Dedifferentiated amniotic fluid mesenchymal stem cell (primary cell): ENCODE measurements around the gene TPI1.

Experiments
- DNase-seq: peaks from one replicate; pipeline ENCODE4 v3.0.0-alpha.2; 2016; ENCODE audit errors: extremely low spot score

The TPI1 gene

DNA sequence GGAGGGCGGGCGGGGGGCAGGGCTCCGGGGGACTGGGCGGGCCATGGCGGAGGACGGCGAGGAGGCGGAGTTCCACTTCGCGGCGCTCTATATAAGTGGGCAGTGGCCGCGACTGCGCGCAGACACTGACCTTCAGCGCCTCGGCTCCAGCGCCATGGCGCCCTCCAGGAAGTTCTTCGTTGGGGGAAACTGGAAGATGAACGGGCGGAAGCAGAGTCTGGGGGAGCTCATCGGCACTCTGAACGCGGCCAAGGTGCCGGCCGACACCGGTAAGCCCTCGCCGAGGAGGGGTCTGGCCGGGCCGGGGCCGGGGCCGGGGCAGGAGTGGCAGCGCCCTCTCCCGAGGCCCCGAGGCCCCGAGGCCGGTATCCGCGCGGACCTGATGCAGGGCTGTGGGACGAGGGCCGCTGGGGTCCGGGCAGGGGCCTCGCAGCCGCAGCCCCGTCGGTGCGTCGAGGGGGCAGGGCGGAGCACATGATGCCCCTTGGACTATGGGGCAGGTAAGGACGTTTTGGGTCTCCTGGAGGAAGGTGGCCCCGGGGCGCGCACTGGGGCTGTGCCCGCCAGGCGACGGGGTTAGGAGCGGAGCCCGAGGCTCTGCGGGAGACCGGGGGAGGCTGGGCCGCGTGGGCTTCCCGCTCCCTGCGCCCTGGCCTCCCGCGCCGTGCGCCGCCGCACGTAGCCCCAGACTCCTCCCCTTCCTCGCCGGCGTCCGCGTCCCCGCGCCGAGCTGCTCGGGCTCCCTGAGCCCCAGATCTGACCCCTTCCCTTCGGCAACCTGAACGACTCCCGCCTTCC lies at the start of gene TPI1:
Gene TPI1, plus strand, starts transcription at position 119 of the 798 bp plus-strand sequence. Its CDS starts 36 bp downstream, at position 155.
- peak; percentile 54 for DNase-seq

DNA sequence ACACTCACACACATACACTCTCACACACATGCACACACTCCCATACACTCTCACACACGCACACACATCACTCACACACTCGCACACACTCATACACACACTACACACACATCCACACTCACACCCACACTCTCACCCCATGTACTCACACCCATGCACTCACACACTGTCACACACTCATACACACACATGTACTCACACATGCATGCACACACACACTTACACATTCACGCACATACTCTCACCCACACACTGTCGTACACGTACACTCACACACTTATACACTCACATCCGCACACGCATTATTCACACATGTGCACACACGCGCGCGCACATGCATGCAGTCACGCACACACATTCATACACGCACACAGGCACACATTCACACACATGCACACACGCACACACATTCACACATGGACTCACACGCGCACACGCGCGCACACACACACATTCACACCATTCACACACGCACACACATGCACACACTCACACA lies 49.6 kb upstream of the TPI1 start:
- DNase-seq = no peak

DNA sequence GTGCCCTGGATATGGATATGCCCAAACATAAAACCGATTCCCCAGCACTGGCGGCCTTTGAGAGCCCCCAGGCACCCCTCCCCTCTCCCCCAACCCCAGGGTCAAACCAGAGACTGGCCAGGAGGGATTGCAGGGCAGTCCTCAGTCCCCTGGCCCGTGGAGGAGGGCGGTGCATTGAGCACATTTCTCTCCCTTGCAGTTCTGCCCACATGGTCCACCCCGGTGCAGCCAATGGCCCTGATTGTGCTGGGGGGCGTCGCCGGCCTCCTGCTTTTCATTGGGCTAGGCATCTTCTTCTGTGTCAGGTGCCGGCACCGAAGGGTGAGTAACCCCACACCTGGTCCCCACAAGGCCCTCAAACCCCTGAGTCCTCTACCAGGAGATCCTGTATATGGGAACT lies 49.1 kb upstream of the TPI1 start:
- no peak for DNase-seq

DNA sequence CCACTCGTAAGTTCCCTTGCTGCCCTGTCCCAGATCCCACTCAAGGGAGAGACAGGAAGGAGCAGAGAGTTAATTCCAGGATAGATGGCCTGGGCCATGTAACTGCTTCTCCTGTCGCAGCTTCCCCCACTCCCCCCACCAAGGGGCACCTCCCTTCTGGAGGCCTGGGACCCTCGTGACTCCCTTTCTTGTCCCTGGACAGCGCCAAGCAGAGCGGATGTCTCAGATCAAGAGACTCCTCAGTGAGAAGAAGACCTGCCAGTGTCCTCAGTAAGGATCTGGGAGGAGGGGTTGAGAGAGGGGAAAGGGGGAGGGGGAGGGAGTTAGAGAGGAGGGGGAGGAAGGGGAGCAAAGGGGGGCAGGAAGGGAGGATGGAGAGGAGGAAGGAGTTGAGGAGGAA lies 48.7 kb upstream of the TPI1 start:
- DNase-seq = no peak

DNA sequence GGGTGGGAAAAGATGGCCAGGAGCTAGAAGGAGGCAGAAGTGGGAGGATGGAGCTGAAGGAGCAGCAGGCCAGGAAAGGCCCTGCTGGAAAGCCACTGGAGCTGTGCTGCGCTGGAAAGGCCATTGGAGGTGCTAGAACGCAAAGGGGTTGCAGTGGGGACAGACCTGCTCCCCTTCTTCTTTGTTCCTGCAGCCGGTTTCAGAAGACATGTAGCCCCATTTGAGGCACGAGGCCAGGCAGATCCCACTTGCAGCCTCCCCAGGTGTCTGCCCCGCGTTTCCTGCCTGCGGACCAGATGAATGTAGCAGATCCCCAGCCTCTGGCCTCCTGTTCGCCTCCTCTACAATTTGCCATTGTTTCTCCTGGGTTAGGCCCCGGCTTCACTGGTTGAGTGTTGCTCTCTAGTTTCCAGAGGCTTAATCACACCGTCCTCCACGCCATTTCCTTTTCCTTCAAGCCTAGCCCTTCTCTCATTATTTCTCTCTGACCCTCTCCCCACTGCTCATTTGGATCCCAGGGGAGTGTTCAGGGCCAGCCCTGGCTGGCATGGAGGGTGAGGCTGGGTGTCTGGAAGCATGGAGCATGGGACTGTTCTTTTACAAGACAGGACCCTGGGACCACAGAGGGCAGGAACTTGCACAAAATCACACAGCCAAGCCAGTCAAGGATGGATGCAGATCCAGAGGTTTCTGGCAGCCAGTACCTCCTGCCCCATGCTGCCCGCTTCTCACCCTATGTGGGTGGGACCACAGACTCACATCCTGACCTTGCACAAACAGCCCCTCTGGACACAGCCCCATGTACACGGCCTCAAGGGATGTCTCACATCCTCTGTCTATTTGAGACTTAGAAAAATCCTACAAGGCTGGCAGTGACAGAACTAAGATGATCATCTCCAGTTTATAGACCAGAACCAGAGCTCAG lies 48.0 kb upstream of the TPI1 start:
- DNase-seq = no peak

DNA sequence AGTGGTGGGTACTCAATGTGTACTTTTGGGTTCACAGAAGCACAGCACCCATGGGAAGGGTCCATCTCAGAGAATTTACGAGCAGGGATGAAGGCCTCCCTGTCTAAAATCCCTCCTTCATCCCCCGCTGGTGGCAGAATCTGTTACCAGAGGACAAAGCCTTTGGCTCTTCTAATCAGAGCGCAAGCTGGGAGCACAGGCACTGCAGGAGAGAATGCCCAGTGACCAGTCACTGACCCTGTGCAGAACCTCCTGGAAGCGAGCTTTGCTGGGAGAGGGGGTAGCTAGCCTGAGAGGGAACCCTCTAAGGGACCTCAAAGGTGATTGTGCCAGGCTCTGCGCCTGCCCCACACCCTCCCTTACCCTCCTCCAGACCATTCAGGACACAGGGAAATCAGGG lies 47.2 kb upstream of the TPI1 start:
- DNase-seq = no peak

DNA sequence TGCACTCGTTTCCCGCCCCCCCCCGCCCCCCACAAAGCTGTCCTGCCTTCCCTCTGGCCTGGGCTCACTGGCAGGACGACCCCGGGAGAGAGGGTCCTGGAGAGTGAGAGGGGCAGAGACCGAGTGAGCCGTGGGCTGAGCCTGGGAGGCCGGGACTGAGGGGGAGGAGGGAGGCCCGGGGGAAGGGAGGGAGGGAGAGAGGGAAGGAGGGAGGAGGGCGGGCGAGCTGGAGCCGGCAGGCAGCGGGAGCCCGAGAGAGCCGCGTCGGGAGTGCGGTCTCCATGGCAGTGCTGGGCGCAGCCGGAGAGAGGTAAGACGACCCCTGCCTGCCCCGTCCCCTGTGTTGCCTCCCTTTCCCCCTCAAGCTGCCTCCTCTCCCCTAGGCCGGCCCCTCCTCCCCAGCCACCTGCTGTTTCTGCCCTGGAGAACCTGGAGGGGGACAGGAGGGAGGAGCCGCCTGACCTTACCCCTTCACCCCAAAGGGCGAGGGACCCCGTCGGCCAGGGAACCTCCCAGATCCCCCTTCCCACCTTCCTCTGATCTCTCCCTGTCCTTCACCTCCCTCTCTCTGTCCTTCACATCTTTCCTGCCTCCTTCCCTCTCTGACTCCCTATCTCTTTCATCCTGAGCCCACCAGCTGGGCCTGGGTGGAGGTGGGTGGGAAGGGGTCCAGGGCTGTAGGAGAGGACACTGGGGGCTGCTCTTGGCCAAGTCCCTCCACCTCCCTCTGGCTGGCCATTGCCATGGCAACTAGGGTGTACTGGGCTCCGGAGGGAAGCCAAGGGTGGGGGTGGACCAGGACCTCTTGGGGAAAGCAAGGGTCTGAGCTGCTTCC lies 45.5 kb upstream of the TPI1 start, which contains the start of gene GPR162:
Gene GPR162, plus strand, starts transcription at position 231 of the 835 bp plus-strand sequence. CDS start 2,078 bp downstream, outside the sequence.
- peak; percentile 27 for DNase-seq

DNA sequence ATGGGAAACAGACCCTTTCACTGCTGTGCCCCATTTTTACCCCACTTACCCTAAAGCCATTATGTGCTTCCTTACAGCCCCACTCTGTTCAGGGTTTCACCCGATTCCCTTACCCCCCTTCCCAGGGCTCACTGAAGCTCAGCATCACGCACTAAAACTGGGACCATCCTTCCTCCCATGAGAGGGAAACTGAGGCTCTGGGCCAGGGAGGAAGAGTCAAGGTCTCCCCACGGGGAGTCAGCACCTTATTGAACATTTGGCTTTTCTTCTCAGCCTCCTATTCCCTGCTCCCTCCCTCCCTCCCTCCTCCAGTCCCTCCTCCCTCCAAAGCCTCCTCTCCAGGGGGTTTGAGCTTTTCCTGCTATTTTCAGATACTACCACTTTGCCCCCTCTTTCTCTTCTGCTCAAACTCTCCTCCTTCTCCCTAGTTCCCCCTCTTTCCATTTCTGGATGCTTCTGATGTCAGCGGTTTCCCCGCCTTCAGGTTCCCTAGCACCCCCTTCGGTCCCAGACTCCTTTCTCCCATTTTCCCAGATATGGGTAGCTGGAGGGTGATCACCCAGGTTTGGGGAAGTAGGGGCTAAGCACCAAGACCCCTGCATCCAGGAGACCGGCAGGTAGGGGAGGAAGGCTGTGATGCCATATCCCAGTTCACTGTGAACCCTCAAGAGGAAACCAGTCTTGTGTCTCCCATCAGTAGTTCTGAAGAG lies 44.8 kb upstream of the TPI1 start:
- DNase-seq = no peak

DNA sequence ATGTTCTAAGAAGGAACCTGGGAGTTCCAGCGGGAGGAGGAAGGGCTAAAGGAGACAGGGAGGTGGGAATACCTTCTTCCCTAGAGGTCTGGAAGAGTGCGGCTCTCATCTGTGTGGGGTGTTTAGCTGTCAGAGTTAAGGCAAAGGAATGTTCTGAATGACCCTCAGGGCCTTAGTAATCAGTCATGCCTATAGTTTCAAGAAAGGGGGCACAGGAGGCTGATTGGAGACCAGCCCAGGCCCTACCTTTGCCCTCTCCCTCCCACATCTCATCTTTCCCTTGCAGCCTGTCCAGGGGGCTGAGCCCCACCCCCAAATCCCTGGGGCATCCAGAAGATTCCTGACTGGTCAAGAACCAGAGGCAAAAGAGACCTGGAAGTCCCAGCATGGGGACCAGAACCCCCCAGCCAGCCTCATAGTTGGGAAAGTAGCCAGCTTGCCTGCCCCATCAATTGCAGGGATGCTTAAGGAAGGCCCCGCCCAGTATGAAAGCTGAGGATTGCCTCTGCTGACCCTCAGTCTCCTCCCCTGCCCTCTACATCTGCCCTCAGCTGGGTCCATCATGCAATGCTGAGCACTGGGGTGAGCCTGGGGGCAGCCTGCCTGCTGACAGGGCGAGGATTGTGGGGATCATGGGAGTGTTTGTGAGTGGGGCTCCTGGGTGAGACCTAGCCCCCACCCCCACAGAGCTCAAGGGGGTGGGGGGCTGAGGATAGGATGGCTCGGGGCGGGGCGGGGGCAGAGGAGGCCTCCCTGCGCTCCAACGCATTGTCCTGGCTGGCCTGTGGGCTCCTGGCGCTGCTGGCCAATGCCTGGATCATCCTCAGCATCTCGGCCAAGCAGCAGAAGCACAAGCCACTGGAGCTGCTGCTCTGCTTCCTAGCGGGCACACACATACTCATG lies 43.9 kb upstream of the TPI1 start:
- DNase-seq = no peak

DNA sequence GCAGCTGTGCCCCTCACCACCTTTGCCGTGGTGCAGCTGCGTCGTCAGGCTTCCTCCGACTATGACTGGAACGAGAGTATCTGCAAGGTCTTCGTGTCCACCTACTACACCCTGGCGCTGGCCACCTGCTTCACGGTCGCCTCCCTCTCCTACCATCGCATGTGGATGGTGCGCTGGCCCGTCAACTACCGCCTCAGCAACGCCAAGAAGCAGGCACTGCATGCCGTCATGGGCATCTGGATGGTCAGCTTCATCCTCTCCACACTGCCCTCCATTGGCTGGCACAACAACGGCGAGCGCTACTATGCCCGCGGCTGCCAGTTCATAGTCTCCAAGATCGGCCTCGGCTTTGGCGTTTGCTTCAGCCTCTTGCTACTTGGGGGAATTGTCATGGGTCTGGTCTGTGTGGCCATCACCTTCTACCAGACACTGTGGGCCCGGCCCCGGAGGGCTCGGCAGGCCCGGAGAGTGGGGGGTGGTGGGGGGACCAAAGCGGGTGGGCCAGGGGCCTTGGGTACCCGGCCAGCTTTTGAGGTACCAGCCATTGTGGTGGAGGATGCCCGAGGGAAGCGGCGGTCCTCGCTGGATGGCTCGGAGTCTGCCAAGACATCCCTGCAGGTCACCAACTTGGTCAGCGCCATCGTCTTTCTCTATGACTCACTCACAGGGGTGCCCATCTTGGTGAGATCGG lies 43.1 kb upstream of the TPI1 start:
- no peak for DNase-seq

DNA sequence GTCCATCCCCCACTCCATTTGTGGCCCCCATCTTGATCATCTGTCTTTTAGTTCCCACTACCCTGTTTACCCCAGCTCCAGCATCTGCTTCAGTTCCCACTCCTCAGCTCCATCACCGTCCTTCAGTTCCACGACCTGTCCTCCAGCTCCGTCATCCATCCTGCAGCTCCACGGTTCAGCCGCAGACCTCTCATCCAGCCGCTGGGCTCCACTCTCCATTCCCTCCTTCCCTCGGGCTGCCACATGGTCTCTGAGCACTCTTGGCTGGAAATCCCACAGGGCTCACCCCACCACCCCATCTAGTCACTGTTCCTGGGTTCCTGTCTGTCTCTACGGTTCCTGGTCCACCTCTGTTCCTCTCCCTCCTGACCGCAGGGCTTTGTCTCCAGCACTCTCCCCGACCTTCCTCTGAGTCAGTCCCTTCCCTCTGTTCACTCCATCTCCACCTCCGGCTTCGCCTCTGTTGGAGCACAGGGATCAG lies 42.4 kb upstream of the TPI1 start:
- no peak for DNase-seq

DNA sequence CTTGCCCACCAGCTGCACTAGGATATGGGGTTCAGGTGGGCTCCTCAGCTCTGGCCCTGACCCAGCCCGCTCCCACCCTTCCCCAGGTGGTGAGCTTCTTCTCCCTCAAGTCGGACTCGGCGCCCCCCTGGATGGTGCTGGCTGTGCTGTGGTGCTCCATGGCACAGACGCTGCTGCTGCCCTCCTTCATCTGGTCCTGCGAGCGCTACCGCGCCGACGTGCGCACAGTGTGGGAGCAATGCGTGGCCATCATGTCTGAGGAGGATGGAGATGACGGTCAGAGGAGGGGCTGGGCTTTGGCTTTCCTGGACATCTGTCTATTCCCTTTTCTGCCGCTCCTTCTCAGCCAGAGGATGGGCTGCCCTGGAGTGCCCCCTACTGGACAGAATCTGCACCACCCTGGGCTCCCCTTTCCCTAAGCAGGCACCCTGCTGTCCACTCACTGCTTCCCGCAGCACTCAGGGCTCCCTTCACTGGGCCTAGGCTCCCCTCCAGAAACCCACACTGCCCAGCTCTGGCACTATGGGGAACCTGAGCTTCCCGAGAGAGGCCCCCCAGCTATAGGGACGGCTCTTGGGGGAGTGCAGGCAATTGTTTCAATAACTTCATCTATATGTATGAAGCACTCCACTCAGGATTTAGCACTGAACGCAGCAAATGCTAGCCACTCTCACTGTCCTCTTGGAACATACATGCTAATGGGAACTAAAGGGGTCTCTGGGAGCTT lies 41.8 kb upstream of the TPI1 start:
- DNase-seq = peak; percentile 77

DNA sequence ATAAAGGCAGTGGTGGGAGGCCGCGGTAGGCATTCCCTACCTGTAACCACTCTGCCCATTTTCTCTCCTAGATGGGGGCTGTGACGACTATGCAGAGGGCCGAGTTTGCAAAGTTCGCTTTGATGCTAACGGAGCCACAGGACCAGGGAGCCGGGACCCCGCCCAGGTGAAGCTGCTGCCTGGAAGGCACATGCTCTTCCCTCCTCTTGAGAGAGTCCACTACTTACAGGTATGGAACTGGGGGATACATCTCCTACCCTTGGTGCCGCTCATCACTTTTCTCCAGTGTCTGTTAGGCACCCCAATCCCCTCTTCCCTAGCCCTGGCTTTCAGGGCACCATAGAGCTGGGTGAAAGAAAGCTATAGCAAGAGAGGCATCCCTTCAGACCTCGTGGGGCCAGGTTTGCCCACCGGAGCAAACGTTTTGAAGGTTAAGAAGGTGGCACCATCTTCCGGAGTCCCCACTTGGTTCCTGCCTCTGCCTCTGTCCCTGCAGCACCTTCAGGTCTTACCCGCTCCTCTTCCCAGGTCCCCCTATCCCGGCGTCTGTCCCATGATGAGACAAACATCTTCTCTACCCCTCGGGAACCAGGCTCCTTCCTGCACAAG lies 41.1 kb upstream of the TPI1 start:
- no peak for DNase-seq

DNA sequence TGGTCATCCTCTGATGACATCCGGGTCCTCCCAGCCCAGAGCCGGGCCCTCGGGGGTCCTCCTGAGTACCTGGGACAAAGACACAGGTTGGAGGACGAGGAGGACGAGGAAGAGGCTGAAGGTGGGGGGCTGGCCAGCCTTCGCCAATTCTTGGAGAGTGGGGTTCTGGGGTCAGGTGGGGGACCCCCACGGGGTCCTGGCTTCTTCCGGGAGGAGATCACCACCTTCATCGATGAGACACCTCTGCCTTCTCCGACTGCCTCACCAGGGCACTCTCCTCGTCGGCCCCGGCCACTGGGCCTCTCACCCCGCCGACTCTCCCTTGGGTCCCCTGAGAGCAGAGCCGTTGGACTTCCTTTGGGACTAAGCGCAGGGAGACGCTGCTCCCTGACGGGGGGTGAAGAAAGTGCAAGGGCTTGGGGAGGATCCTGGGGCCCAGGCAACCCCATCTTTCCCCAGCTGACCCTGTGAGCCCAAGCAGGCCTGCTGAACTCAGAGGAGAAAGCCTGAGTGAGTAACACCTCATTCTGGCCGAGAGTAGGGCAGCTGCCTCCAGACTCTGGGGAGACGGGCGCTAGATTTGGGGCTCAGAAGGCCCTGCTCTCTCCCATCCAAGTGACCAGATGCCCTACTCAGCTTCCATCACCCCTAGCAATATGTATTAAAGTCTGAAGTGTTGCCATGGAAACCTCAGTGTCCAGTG lies 40.4 kb upstream of the TPI1 start:
- DNase-seq = no peak

DNA sequence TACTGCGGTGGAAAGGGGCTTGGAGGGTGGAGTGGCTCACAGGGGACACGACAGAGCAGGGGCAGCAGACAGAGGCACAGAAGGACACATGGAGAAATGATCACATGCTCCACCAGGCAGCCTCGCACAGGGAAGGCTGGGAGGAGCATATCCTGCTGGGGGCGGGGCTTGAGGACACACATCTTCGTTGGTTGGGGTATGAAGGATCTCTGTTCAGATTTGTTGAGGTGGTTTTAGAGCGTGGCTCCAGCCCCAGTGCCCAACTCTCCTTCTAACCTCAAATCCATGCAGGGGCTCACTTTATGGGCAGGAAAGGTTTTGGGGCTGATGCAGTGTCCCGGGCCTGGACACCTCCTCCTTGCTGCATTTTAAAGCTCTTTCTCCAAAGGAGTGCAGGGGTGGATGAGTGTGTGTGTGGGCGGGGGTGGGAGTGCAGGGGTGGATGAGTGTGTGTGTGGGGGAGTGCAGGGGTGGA lies 39.9 kb upstream of the TPI1 start:
- peak; percentile 64 for DNase-seq

DNA sequence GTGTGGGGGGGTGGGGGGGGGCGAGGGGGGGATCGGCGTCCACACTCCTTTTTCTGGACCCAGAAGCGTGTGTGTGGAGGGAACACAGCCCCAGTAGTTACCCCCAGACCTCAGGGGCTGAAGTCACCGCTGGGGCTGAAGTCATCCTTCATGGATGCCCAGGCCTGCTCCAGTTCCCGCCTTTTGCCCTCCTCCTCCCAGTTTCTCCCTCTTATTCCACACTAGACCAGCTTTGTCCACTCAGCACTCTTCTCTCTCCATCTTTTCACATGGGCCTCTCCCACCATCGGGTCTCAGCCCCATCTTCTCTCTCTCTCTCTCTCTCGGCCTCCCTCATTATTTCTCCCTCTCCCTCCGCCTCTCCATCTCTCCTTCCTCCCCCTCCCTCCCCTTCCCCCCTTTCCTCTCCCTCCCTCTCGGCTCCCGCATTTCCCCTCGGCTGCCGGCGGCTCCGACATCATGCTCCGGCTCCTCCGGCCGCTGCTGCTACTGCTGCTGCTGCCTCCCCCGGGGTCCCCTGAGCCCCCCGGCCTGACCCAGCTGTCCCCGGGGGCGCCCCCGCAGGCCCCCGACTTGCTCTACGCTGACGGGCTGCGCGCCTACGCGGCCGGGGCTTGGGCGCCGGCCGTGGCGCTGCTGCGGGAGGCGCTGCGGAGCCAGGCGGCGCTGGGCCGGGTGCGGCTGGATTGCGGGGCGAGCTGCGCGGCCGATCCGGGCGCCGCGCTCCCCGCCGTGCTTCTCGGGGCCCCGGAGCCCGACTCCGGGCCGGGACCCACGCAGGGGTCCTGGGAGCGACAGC lies 39.1 kb upstream of the TPI1 start, which contains the start of gene P3H3:
Gene P3H3, plus strand, starts transcription at position 426 of the 799 bp plus-strand sequence. Its CDS starts 34 bp downstream, at position 460.
- DNase-seq = no peak
